GM06990 (cell line): ENCODE results near the gene CCDC9B.

ENCODE experiments used
- DNase-seq: peaks from one replicate; pipeline ENCODE4 v3.0.0-alpha.2; 2011; ENCODE audit not compliant: insufficient read length; ENCODE audit errors: extremely low read depth
- H3K27me3 ChIP-seq: replicated peaks from 2 replicates; pipeline ENCODE4 v1.6.0; 2011; ENCODE audit warnings: low read length; ENCODE audit not compliant: control insufficient read depth, insufficient read depth
- H3K36me3 ChIP-seq: 2 replicates; pipeline ENCODE4 v1.5.1; 2011; ENCODE audit warnings: low read length; ENCODE audit not compliant: control insufficient read depth, insufficient read depth
- H3K4me3 ChIP-seq: replicated peaks from 2 replicates; pipeline ENCODE4 v1.5.1; 2011; ENCODE audit warnings: low read depth, mild to moderate bottlenecking, control low read depth, low read length
- CTCF ChIP-seq: IDR thresholded peaks from 2 replicates; pipeline ENCODE4 v1.5.1; 2011; ENCODE audit warnings: low read length, control low read depth, mild to moderate bottlenecking, inconsistent platforms; ENCODE audit not compliant: insufficient read depth, poor library complexity, severe bottlenecking

CCDC9B gene

DNA sequence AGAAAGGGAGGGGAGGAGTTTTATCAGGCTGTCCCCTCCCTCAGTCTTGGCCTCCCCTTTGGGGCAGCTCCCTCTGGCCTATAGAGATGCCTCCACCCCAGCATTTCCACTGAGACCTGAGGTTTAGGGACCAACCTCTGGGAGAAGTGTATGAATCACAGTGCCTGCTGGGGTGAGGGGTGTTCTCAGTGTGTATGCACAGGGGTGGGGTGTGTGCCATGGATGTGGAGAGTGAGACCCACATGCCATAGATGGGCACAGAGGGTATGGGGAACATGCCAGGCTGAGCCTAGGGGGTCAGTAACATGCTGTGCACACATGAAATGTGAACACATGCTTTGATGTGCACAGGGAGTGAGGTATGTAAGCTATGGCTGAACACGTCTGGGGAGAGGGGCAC lies 45.4 kb downstream of the CCDC9B start:
- DNase-seq, result no peak
- H3K27me3 ChIP-seq, result no peaks in the 10 kb centered on the region
- H3K36me3 ChIP-seq, result no peaks in the 10 kb centered on the region; the same call in 1 of the 2 replicates
- no peak overlapping the region for H3K4me3 ChIP-seq
- TF ChIP-seq CTCF, result no peak

DNA sequence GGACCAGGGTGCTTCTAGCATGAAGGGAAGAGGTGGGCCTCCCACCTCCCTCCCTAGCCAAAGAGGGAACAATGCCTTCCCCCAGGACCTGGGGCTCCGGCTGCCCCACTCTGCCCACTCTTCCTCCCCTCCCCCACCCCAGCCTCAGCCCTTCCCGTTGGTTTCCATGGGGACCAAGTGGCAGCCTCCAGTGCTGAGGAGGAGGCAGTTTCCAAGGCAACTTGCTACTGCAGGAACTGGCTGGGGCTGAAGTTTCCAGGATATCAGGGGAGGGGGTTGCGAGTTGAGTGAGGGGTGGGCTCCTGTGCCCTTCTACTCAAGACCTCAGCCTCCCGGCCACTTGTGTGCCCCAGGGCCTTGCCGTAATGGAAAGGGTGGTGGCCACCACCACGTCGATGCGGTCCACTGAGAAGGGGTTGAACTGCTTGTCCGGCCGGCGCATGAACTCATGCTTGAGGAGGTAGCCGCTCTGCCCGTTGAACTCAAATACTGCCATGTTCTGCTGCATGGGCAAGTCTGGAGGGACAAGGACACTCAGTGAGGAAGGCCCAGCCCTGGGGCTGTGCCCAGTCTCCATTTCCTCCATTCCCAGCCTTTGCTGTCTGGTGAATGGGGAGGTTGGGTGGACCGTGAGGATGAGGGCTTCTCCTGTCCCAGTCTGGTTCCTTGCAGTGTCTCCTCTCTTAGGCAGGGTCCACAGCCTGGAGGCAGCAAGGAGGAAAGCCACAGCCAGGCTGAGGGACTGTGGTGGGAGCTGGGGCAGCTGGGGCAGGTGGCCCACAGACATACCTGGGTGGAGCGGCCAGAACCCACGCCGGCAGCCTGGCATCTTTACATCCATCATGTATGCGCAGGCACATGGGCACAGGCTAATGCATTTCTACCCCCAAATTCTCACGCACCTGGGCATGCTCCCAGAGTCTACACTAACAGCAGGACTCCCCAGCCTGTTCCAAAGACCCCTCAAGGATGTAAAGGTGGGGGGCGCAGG lies 46.5 kb downstream of the CCDC9B start:
- peaks cover 1% of the 10 kb centered on the region for H3K36me3 ChIP-seq
- no peak for DNase-seq
- no peak for TF ChIP-seq CTCF
- H3K4me3 ChIP-seq, result no peak overlapping the region
- no peaks in the 10 kb centered on the region for H3K27me3 ChIP-seq

- TF ChIP-seq CTCF, result no peak
- H3K36me3 ChIP-seq, result peaks cover 1% of the 10 kb centered on the region
- no peak for DNase-seq
- H3K27me3 ChIP-seq, result no peaks in the 10 kb centered on the region
- no peak overlapping the region for H3K4me3 ChIP-seq
These were observed 47.7 kb downstream of the CCDC9B start for GRCh38 chr15:40293006-40293405.

DNA sequence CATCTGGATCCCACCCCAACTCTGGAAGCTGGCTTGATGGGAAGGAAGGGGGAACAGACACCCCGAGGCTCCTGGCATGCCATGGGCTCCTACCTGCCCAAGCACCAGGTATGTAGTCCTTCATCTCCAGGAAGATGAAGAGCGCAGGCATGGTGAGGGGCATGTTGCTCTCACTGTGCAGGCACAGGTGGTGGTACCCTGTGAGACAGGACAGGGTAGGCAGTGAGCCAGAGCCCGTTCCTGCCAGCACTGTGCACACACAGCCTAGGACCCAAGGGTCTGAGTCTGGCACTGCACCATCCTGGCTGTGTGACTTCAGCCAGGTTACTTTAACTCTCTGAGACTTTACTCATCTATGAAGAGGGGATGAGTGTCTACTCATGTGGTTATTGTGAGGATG lies 48.5 kb downstream of the CCDC9B start:
- DNase-seq, result no peak
- no peak overlapping the region for H3K4me3 ChIP-seq
- no peaks in the 10 kb centered on the region for H3K27me3 ChIP-seq
- TF ChIP-seq CTCF, result no peak
- H3K36me3 ChIP-seq, result peaks cover 1% of the 10 kb centered on the region

DNA sequence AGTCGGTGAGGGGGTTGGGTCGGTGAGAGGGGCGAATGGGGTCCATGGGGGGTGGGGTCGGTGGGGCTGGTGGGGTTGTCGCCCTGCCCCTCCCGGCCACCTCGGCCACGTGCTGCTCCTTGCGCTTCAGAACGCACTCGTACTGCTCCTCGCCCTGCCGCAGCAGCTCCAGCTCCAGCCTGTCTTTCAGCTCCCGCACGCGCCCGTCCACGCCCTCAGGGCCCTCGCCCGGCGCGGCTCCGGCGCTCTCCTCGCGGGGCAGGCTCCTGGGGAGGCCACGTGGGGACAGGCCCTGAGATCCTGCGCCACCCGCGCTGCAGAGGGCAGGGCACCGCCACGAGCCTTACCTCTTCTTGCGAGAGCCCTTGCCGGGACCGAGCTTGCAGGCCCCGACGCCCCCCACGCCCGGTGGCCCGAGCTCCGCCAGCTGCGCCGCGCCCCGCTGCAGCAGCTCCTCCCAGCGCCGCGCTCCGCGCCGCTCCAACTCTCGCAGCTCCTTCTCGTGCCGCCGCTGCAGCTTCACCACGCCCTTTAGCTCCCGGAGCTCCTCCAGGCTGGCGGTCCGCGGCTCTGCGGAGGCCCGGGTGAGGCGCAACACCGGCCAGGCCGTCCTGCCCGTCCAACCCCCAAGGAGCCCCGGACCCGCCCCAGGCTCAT lies 49.7 kb downstream of the CCDC9B start:
- DNase-seq, result no peak
- Histone ChIP-seq H3K27me3 (no peaks in the 10 kb centered on the region), H3K36me3 (peaks cover 1% of the 10 kb centered on the region), H3K4me3 (no peak overlapping the region)
- no peak for TF ChIP-seq CTCF
